Naive B cell (primary cell): ENCODE results near the gene PRPF40B. TPM values are rescaled to one million over a fixed set of nuclear protein-coding genes. Genes with fewer than 3 reads are reported as not detected.

Experiments used
- polyA plus RNA-seq, 6 donors: library from polyadenylated mRNA; unstranded; fragments of 300-500 nt; fragmentation: Illumina TruSeq; gene quantifications; one replicate each; pipeline ENCODE4 v1.2.3, GENCODE V29; 2021; ENCODE audit warnings: low read depth in 6 of 6

Gene PRPF40B
- polyA plus RNA-seq, 6 donors from 2014 or later, result 1.3 to 3.4 (median 2.0) TPM

Other genes with a start within 250 kb of the PRPF40B start
- gene KCNH3, start 84.5 kb upstream of the PRPF40B start, polyA plus RNA-seq, result under 1 TPM in 3 of 6 donors, not detected in 3; 0.09 to 0.33 (median 0.18) TPM
- 10 to 100 TPM; 41.5 to 54.5 (median 51.1) TPM for gene MCRS1, start 55.4 kb upstream of the PRPF40B start, polyA plus RNA-seq
- gene FAM186B, start 17.9 kb upstream of the PRPF40B start, polyA plus RNA-seq, result under 1 TPM in 3 of 6 donors, not detected in 3; 0.16 to 0.21 (median 0.17) TPM
- 10 to 100 TPM in 4 of 6 donors, 1 to 10 TPM in 2; 1.6 to 18.3 (median 15.2) TPM for gene FMNL3, start 83.8 kb downstream of the PRPF40B start, polyA plus RNA-seq
- gene TMBIM6, start 118.0 kb downstream of the PRPF40B start, polyA plus RNA-seq, result 1,000 to 10,000 TPM in 1 of 6 donors, 100 to 1,000 TPM in 5; 740 to 1,714 (median 822) TPM
- gene NCKAP5L, start 204.9 kb downstream of the PRPF40B start, polyA plus RNA-seq, result 1 to 10 TPM in 3 of 6 donors, under 1 TPM in 2, not detected in 1; 0.70 to 4.0 (median 1.2) TPM
- 10 to 100 TPM in 1 of 6 donors, 1 to 10 TPM in 5; 7.2 to 10.7 (median 9.0) TPM for gene BCDIN3D, start 219.5 kb downstream of the PRPF40B start, polyA plus RNA-seq